Endometrial microvascular endothelial cells (primary cell): ENCODE results near the gene DPP8. TPM values are rescaled to one million over a fixed set of nuclear protein-coding genes. Genes with fewer than 3 reads are reported as not detected.

Experiments
- in situ Hi-C: cut with HindIII; loops from 2 replicates; pipeline ENCODE4 v1.10.0; 2017; ENCODE audit warnings: low sequenced_read_pairs, low pct_unique_long_range_greater_than_20kb; ENCODE audit errors: inconsistent ontology term
- total RNA-seq: library from RNA; depleted of rRNA; stranded (reverse); fragments of >200 nt; gene quantifications from one replicate; pipeline ENCODE4 v1.2.3, GENCODE V29; 2015; ENCODE audit errors: inconsistent ontology term

The DPP8 gene
- total RNA-seq, 1 donor from 2014 or later = 25.6 TPM

DNA sequence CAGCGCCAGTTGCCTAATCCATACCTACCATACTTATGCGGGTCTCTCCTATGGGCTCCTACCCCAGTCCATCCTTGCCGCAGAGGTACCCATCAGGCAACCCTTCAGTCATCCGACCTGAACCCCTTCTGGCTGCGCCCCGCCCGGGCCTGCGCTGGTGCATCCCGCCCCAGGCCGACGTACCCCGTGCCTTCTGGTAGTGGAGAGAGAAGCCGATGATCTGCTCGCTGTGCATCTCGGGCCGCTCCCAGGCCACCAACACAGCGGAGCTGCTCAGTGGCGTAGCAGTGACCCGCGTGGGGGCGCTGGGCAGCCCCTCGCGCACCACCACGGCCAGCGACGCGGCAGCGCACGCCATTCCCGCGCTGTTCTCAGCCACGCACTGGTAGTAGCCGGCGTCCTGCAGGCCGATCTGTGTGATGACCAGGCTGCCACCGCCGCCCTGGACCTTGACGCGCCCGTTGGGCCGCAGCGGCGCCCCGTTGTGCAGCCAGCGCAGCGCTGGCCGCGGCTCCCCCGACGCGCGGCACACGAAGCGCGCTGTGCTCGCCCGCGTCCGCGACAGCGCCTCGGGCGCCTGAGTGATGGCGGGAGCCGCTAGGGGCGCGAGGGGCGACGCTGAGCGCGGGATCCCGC is 121.8 kb downstream of the DPP8 start:
- in situ Hi-C loops = no loop called here

DNA sequence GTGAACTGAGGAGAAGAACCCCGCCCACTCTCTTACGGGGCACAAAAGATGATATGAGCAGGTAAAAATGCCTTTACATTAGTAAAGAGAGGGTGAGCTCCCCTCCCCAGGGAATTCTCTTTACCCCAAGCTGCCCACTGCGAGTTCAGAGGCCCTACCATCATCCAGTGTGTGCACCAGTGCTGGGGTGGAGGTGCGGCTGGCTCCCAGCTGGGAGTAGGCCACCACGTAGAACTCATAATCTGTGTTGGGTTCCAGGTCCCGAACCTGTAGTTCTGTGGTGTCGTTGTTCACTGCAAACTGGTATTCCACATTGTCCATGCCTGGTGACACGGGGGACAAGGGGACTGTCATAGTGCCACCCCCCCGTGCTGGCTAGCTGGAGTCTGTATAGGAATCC is 122.6 kb downstream of the DPP8 start:
- in situ Hi-C loops = no loop called here

DNA sequence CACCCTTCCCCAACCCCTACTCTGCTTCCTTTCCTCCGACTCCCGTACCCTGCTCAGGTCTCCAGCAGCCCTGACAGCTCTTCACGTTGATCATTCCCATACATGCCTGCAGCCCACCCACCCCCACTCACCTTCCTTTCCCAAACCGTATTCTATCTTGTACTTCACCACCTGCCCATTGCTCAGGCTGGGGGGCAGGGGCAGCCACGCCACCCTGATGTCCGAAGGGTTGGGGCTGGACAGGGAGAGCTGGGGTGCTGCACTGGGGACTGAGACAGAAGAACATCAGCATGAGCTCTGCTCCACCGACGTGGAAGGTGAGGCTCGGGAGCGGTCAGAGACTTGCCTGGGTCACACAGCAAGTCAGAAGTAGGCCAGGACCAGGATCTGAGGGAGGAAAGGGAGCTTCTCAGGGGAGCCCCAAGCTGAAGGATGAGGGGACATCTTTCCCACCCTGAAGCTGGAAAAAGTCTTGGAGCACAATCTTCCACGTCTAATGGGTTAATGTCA is 123.2 kb downstream of the DPP8 start:
- in situ Hi-C loops = no loop called here

DNA sequence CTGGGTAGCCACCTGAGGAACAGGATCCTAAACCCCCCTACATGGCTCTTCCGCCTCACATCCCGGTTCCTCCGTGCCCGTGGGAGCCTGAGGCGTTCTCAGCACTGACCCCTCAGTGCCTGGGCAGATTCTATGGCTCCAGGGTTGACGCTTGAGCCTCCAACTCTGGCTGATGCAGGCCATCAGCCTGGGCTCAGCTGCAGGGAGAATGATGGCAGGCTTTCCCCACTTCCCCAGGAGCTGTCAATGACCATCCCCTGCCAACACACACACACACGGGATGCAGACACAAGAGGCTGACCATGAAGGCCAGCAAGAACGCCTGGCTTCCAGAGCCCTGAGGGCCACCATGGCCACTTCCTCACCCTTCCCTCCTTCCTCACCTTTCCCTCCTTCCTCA is 123.9 kb downstream of the DPP8 start:
- in situ Hi-C loops = no loop called here

DNA sequence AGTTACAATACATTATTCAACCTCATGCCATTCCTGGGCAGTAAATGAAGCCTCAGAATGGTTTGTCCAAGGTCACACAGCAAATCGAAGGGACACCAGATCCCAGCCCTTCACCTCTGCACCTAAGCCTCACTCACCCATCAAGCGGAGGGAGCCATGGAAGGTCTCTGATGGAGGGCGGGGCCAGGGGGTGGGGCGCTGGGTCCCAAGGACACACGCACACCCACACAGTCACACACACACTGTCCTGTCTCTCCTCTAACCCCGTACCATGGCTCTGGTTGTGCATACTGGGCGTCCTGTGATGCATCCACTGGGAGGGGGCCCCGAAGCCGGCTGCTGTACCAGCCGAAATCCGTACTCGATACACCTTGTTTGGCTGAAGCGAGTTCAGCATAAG is 124.4 kb downstream of the DPP8 start:
- in situ Hi-C loops = no loop called here

Other genes starting within 250 kb of the DPP8 start
- 5.0 TPM for gene PARP16, start 230.8 kb downstream of the DPP8 start, total RNA-seq
- not detected for gene RNU5A-1, start 221.6 kb downstream of the DPP8 start, total RNA-seq
- gene RNU5B-1, start 213.0 kb downstream of the DPP8 start, total RNA-seq = not detected
- not detected for gene IGDCC3, start 139.7 kb downstream of the DPP8 start, total RNA-seq
- gene IGDCC4, start 94.7 kb downstream of the DPP8 start, total RNA-seq = not detected
- 89.9 TPM for gene HACD3, start 12.8 kb upstream of the DPP8 start, total RNA-seq
- gene INTS14, start 93.4 kb upstream of the DPP8 start, total RNA-seq = 47.9 TPM
- 4.8 TPM for gene SLC24A1, start 104.2 kb upstream of the DPP8 start, total RNA-seq